Suprapubic skin (tissue), 4 donors: ENCODE data around the gene ANGPTL7. TPM values are rescaled to one million over a fixed set of nuclear protein-coding genes. Genes with fewer than 3 reads are reported as not detected.
"Not testable (repeated sequence)": the region's sequence is repeated elsewhere in the genome, so short reads cannot be mapped to it uniquely, and the experiment has no call there.

Experiments used
- DNase-seq, 2 donors: peaks; one replicate each; pipeline ENCODE4 v3.0.0-alpha.2; 2019; ENCODE audit warnings: low spot score in 2 of 2
- H3K27ac ChIP-seq: fragments of 200-600 bp; sonication (generic); one replicate; pipeline ENCODE4 v1.5.1; 2019
- H3K27me3 ChIP-seq: fragments of 200-600 bp; sonication (generic); one replicate; pipeline ENCODE4 v1.5.1; 2019
- H3K36me3 ChIP-seq: fragments of 200-600 bp; sonication (generic); one replicate; pipeline ENCODE4 v1.5.1; 2019
- H3K4me1 ChIP-seq: fragments of 200-600 bp; sonication (generic); one replicate; pipeline ENCODE4 v1.5.1; 2019
- H3K4me3 ChIP-seq: fragments of 200-600 bp; sonication (generic); one replicate; pipeline ENCODE4 v1.5.1; 2019; ENCODE audit warnings: mild to moderate bottlenecking
- H3K9me3 ChIP-seq: fragments of 200-600 bp; sonication (generic); one replicate; pipeline ENCODE4 v1.5.1; 2019
- CTCF ChIP-seq, 2 donors: fragments of 200-600 bp in 1 of 2; fragments of 450-650 bp in 1 of 2; sonication (generic) in 1 of 2; IDR thresholded peaks; one replicate each; pipeline ENCODE4 v1.5.1; 2016 to 2019; ENCODE audit warnings: antibody characterized with exemption in 2 of 2, mild to moderate bottlenecking in 1 of 2, moderate library complexity in 1 of 2
- EP300 ChIP-seq: sonication (generic); formaldehyde crosslinking; IDR thresholded peaks from one replicate; pipeline ENCODE4 v1.6.1; 2017; ENCODE audit warnings: antibody characterized with exemption
- POLR2A ChIP-seq, 2 donors: fragments of 450-650 bp; IDR thresholded peaks; one replicate each; pipeline ENCODE4 v1.6.1; 2017; ENCODE audit warnings: antibody characterized with exemption in 2 of 2, mild to moderate bottlenecking in 2 of 2, moderate library complexity in 2 of 2
- POLR2AphosphoS5 ChIP-seq, 3 donors: sonication (generic); formaldehyde crosslinking; IDR thresholded peaks; one replicate each; pipeline ENCODE4 v1.6.1; 2017; ENCODE audit warnings: antibody characterized with exemption in 3 of 3
- WGBS: methylation state at CpG from one replicate; pipeline ENCODE4 v1.1.5; 2018; 5-methylcytosine and 5-hydroxymethylcytosine counted together
- total RNA-seq, 4 donors: library from RNA; depleted of rRNA; stranded (reverse); fragments of >200 nt; gene quantifications; one replicate each; pipeline ENCODE4 v1.1.0, GENCODE V29; 2016

Gene ANGPTL7
- total RNA-seq, 4 donors from 2014 or later, result 2.8 to 18.6 (median 4.1) TPM

GRCh38 chr1:11178021-11179015 lies 10.8 kb upstream of the ANGPTL7 start:
- peaks cover 14% of the 10 kb centered on the region for H3K36me3 ChIP-seq

GRCh38 chr1:11179125-11179524 lies 10.0 kb upstream of the ANGPTL7 start:
- Histone ChIP-seq H3K27me3 (no peaks in the 10 kb centered on the region), H3K36me3 (peaks cover 17% of the 10 kb centered on the region), H3K4me1 (no peaks in the 10 kb centered on the region), H3K27ac (no peak overlapping the region), H3K9me3 (no peaks in the 10 kb centered on the region), H3K4me3 (no peak overlapping the region)
- no peak for DNase-seq
- TF ChIP-seq POLR2AphosphoS5 (IDR thresholded peaks at IDR 0.05) (no peak), POLR2A (IDR thresholded peaks at IDR 0.05) (no peak), CTCF (IDR thresholded peaks at IDR 0.05) (no peak), EP300 (no peak)

More at GRCh38 chr1:11178021-11179015, 10.8 kb upstream of the ANGPTL7 start:
- Histone ChIP-seq H3K4me3 (no peak overlapping the region), H3K9me3 (no peaks in the 10 kb centered on the region), H3K4me1 (no peaks in the 10 kb centered on the region), H3K27ac (no peak overlapping the region), H3K27me3 (no peaks in the 10 kb centered on the region)
- TF ChIP-seq CTCF (IDR thresholded peaks at IDR 0.05) (no peak), POLR2A (IDR thresholded peaks at IDR 0.05) (no peak), EP300 (no peak), POLR2AphosphoS5 (IDR thresholded peaks at IDR 0.05) (no peak)
- WGBS, result 36% methylated on average over 5 of the region's 7 CpGs
- no peak for DNase-seq

GRCh38 chr1:11179749-11180148 lies 9.4 kb upstream of the ANGPTL7 start:
- not testable (repeated sequence) for H3K9me3 ChIP-seq, H3K4me3 ChIP-seq, H3K4me1 ChIP-seq, H3K27ac ChIP-seq, DNase-seq, H3K27me3 ChIP-seq
- peaks cover 23% of the 10 kb centered on the region for H3K36me3 ChIP-seq
- WGBS, result 77% methylated on average over 3 of the region's 3 CpGs

GRCh38 chr1:11180342-11180744 lies 8.8 kb upstream of the ANGPTL7 start:
- H3K4me1 ChIP-seq, result no peaks in the 10 kb centered on the region
- no peak overlapping the region for H3K4me3 ChIP-seq
- no peak for TF ChIP-seq EP300
- peaks cover 27% of the 10 kb centered on the region for H3K36me3 ChIP-seq
- no peaks in the 10 kb centered on the region for H3K27me3 ChIP-seq
- DNase-seq, result no peak
- no peak overlapping the region for H3K27ac ChIP-seq
- H3K9me3 ChIP-seq, result no peaks in the 10 kb centered on the region

- no peaks in the 10 kb centered on the region for H3K9me3 ChIP-seq
- WGBS, result 98% methylated on average over 3 of the region's 3 CpGs
- H3K27ac ChIP-seq, result no peak overlapping the region
- H3K36me3 ChIP-seq, result peaks cover 30% of the 10 kb centered on the region
- no peak overlapping the region for H3K4me3 ChIP-seq
- TF ChIP-seq EP300 (no peak), CTCF (IDR thresholded peaks at IDR 0.05) (no peak), POLR2AphosphoS5 (IDR thresholded peaks at IDR 0.05) (no peak), POLR2A (IDR thresholded peaks at IDR 0.05) (no peak)
- DNase-seq, result no peak
- no peaks in the 10 kb centered on the region for H3K4me1 ChIP-seq
- H3K27me3 ChIP-seq, result no peaks in the 10 kb centered on the region
Observed at GRCh38 chr1:11182884-11183283, 6.3 kb upstream of the ANGPTL7 start.

- Histone ChIP-seq H3K27ac (no peak overlapping the region), H3K36me3 (peaks cover 36% of the 10 kb centered on the region), H3K9me3 (no peaks in the 10 kb centered on the region), H3K4me3 (no peak overlapping the region), H3K4me1 (no peaks in the 10 kb centered on the region), H3K27me3 (no peaks in the 10 kb centered on the region)
- WGBS, result 76% methylated on average over 1 of the region's 1 CpG
- no peak for TF ChIP-seq POLR2AphosphoS5 (IDR thresholded peaks at IDR 0.05)
- no peak for TF ChIP-seq EP300
- TF ChIP-seq POLR2A (IDR thresholded peaks at IDR 0.05), result no peak
- no peak for TF ChIP-seq CTCF (IDR thresholded peaks at IDR 0.05)
- DNase-seq, result no peak
Observed at GRCh38 chr1:11184973-11185372, 4.2 kb upstream of the ANGPTL7 start.
